Endothelial cell of umbilical vein (primary cell): ENCODE data around the gene CPLX1. TPM values are rescaled to one million over a fixed set of nuclear protein-coding genes. Genes with fewer than 3 reads are reported as not detected.

Experiments used
- BruUV-seq: library from RNA; stranded (reverse); fragments of 400-500 nt; replicated peaks from 2 replicates; lab custom pipeline; 2021; lab: Mats Ljungman, UMichigan
- CTCF ChIA-PET: fragments of 300-600, 350-600 bp; sonication (Branson Sonifier 250); formaldehyde crosslinking; loops from one replicate; lab custom pipeline; 2021; ENCODE audit warnings: antibody characterized with exemption, inconsistent platforms; lab: Charles Lee
- POLR2A ChIA-PET: fragments of 300-600, 350-600 bp; sonication (Branson Sonifier 250); formaldehyde crosslinking; loops from one replicate; lab custom pipeline; 2021; ENCODE audit warnings: antibody characterized with exemption, inconsistent platforms; lab: Charles Lee
- DNase-seq: peaks from one replicate; pipeline ENCODE4 v3.0.0-alpha.2; 2011; ENCODE audit warnings: low read depth, low spot score
- FAIRE-seq: peaks from 2 replicates; lab custom pipeline; 2011; peaks lifted over from hg19 to GRCh38; lab: Jason Lieb, UNC
- H2AFZ ChIP-seq: 2 replicates; pipeline ENCODE4 v1.6.0; 2012; ENCODE audit warnings: low read depth, low read length, control low read depth, inconsistent platforms
- H3K27ac ChIP-seq: 2 replicates; pipeline ENCODE4 v1.5.1; 2011; ENCODE audit warnings: low read depth, mild to moderate bottlenecking, control low read depth, low read length, moderate library complexity; ENCODE audit not compliant: insufficient read depth
- H3K27me3 ChIP-seq, 2 experiments: 2 replicates each; pipeline versions ENCODE4 v1.6.0 to v1.6.1; 2011; ENCODE audit warnings: low read length in 2 of 2, mixed read lengths in 1 of 2; ENCODE audit not compliant: control insufficient read depth in 2 of 2, insufficient read depth in 2 of 2
- H3K36me3 ChIP-seq, 2 experiments: 2 replicates in 1 of 2; 3 replicates in 1 of 2; pipeline ENCODE4 v1.5.1; 2011; ENCODE audit warnings: low read length in 2 of 2, mild to moderate bottlenecking in 1 of 2, moderate library complexity in 1 of 2; ENCODE audit not compliant: control insufficient read depth in 2 of 2, insufficient read depth in 2 of 2; ENCODE audit errors: extremely low read depth in 1 of 2
- H3K4me1 ChIP-seq: 3 replicates; pipeline ENCODE4 v1.5.1; 2011; ENCODE audit warnings: mild to moderate bottlenecking, low read length; ENCODE audit not compliant: control insufficient read depth, insufficient read depth; ENCODE audit errors: extremely low read depth
- H3K4me2 ChIP-seq: 2 replicates; pipeline ENCODE4 v1.6.1; 2011; ENCODE audit warnings: low read length, control low read depth, mixed read lengths; ENCODE audit not compliant: insufficient read depth
- H3K4me3 ChIP-seq, 3 experiments: fragments of 200-600 bp in 1 of 3; sonication (generic), shearing (Covaris generic) in 1 of 3; replicated peaks in 1 of 3; 2 replicates each; pipeline ENCODE4 v1.5.1; 2011 to 2016; ENCODE audit warnings: control low read depth in 3 of 3, low read length in 3 of 3, mild to moderate bottlenecking in 2 of 3, inconsistent platforms in 1 of 3, low read depth in 1 of 3, moderate library complexity in 1 of 3; ENCODE audit not compliant: insufficient read depth in 1 of 3
- H3K79me2 ChIP-seq: 2 replicates; pipeline ENCODE4 v1.6.0; 2012; ENCODE audit warnings: low read length, inconsistent platforms; ENCODE audit not compliant: control insufficient read depth, insufficient read depth
- H3K9ac ChIP-seq: replicated peaks from 2 replicates; pipeline ENCODE3; 2011; ENCODE audit warnings: low read length, control low read depth; ENCODE audit not compliant: insufficient read depth; ENCODE audit errors: extremely low read depth
- H3K9me1 ChIP-seq: replicated peaks from 3 replicates; pipeline ENCODE4 v1.6.0; 2011; ENCODE audit warnings: mild to moderate bottlenecking, low read length; ENCODE audit not compliant: control insufficient read depth, insufficient read depth; ENCODE audit errors: extremely low read depth
- H3K9me3 ChIP-seq: replicated peaks from 2 replicates; pipeline ENCODE4 v1.5.1; 2012; ENCODE audit warnings: low read length, inconsistent platforms; ENCODE audit not compliant: control insufficient read depth, insufficient read depth
- H4K20me1 ChIP-seq: replicated peaks from 2 replicates; pipeline ENCODE3; 2011; ENCODE audit warnings: mild to moderate bottlenecking, low read length; ENCODE audit not compliant: control insufficient read depth, insufficient read depth; ENCODE audit errors: extremely low read depth
- EZH2 ChIP-seq: IDR thresholded peaks from 2 replicates; pipeline ENCODE4 v1.6.1; 2012; ENCODE audit warnings: borderline replicate concordance, low read depth, mild to moderate bottlenecking, moderate library complexity, low read length, inconsistent platforms; ENCODE audit not compliant: severe bottlenecking
- FOS ChIP-seq: IDR thresholded peaks from 2 replicates; pipeline ENCODE4 v1.6.1; 2011; ENCODE audit warnings: mild to moderate bottlenecking, low read length, moderate library complexity, borderline replicate concordance; ENCODE audit not compliant: insufficient read depth
- GATA2 ChIP-seq: IDR thresholded peaks from 2 replicates; pipeline ENCODE4 v1.7.0; 2011; ENCODE audit warnings: low read depth, mild to moderate bottlenecking, moderate library complexity, mixed read lengths, low read length; ENCODE audit not compliant: insufficient read length, insufficient read depth
- JUN ChIP-seq: IDR thresholded peaks from 2 replicates; pipeline ENCODE4 v1.6.1; 2011; ENCODE audit warnings: borderline replicate concordance, low read depth; ENCODE audit not compliant: insufficient read length, insufficient read depth
- MYC ChIP-seq: IDR thresholded peaks from one replicate; pipeline ENCODE4 v1.6.1; 2011; ENCODE audit warnings: mild to moderate bottlenecking, low read depth, low read length
- POLR2A ChIP-seq: IDR thresholded peaks from 2 replicates; pipeline ENCODE4 v1.6.1; 2012; ENCODE audit warnings: low read depth, mild to moderate bottlenecking, control low read depth, low read length
- POLR2AphosphoS5 ChIP-seq: IDR thresholded peaks from 2 replicates; pipeline ENCODE4 v1.6.1; 2012; ENCODE audit warnings: low read depth, mild to moderate bottlenecking, control low read depth, low read length, moderate library complexity; ENCODE audit not compliant: insufficient read depth
- dilution Hi-C: fragments of 300-500 bp; cut with MboI; formaldehyde crosslinking; loops from one replicate; pipeline ENCODE4 v1.15.0; 2019; ENCODE audit warnings: low sequenced_read_pairs; ENCODE audit not compliant: extremely low pct_ligation_motif_present
- intact Hi-C: fragments of 100-400 bp; cut with micrococcal nuclease; formaldehyde crosslinking; loops from one replicate; pipeline ENCODE4 v1.10.0; 2022
- polyA plus RNA-seq, 4 experiments: library from polyadenylated mRNA; depleted of rRNA in 3 of 4; stranded (reverse) in 3 of 4; unstranded in 1 of 4; fragments of >200 nt; gene quantifications; 2 replicates each; pipeline versions ENCODE4 v1.2.1 to v1.2.3, GENCODE V29; 2011 to 2012; ENCODE audit warnings: missing spikeins in 1 of 4
- total RNA-seq: library from RNA; stranded (reverse); gene quantifications from 2 replicates; pipeline ENCODE4 v1.2.3, GENCODE V29; 2021
- TF ChIP-seq, protein P1 (sequence below), 2 donors: IDR thresholded peaks; 1 replicate in 1 of 2; 2 replicates in 1 of 2; pipeline ENCODE4 v1.5.1; 2011; ENCODE audit warnings: low read length in 2 of 2, mild to moderate bottlenecking in 2 of 2, moderate library complexity in 2 of 2, control low read depth in 1 of 2, inconsistent platforms in 1 of 2, low read depth in 1 of 2; ENCODE audit not compliant: insufficient read depth in 1 of 2; ENCODE audit errors: extremely low read depth in 1 of 2
- TF ChIP-seq, protein P2 (sequence below): IDR thresholded peaks from 2 replicates; pipeline ENCODE4 v1.6.1; 2011; ENCODE audit not compliant: insufficient read depth, insufficient read length

The CPLX1 gene
- total and polyA plus RNA-seq, 2 donors (not counting 3 experiments of a cell fraction or from before 2014, with no cell fraction given) = 1.0 to 1.8 TPM

DNA sequence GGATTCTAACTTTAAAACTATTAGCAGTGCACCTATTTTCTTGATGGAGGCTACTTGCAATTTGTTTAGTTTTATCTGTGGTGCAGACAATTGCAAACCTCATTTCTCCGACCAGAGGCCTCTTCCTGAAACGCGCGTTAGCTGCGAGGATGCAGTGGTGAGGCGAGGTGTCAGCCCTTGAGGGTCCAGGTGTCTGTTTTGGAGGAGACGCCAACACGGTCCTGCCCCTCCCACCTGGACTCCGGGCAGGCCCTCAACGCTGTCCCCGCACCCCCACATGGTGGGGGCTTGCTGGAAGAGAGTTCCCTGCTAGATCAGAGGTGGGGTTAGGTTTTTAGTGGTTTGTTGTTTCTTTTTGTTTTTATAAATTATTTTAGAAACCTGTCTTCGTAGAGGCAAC is 85.9 kb downstream of the CPLX1 start:
- no peak overlapping the region for H3K4me3 ChIP-seq
- peaks cover 9 to 33% of the 10 kb centered on the region in 2 experiments for H3K36me3 ChIP-seq
- H3K4me2 ChIP-seq = no peak overlapping the region
- no peaks in the 10 kb centered on the region for H3K9me3 ChIP-seq
- no peak overlapping the region for H3K27ac ChIP-seq
- ChIA-PET POLR2A (no interaction called here), CTCF (interaction anchor here (1.3 kb wide), 1 partner anchor 13 kb away, joined by 5 read pairs; no protein-coding TSS in a partner anchor)
- intact Hi-C loops = loop anchor here (5.0 kb wide), 1 partner anchor 247 kb away; the partner anchor contains the start of gene IDUA
- H3K4me1 ChIP-seq = no peaks in the 10 kb centered on the region
- H3K9me1 ChIP-seq = no peaks in the 10 kb centered on the region
- FAIRE-seq = no peak
- no peaks in the 10 kb centered on the region for H3K27me3 ChIP-seq
- no peak for DNase-seq
- H3K9ac ChIP-seq = no peak overlapping the region
- H4K20me1 ChIP-seq = peaks cover 3% of the 10 kb centered on the region
- no TSS peak for BruUV-seq
- no peak overlapping the region for H2AFZ ChIP-seq
- no peaks in the 10 kb centered on the region for H3K79me2 ChIP-seq
- TF ChIP-seq FOS = no peak
- TF ChIP-seq, protein P1, sequence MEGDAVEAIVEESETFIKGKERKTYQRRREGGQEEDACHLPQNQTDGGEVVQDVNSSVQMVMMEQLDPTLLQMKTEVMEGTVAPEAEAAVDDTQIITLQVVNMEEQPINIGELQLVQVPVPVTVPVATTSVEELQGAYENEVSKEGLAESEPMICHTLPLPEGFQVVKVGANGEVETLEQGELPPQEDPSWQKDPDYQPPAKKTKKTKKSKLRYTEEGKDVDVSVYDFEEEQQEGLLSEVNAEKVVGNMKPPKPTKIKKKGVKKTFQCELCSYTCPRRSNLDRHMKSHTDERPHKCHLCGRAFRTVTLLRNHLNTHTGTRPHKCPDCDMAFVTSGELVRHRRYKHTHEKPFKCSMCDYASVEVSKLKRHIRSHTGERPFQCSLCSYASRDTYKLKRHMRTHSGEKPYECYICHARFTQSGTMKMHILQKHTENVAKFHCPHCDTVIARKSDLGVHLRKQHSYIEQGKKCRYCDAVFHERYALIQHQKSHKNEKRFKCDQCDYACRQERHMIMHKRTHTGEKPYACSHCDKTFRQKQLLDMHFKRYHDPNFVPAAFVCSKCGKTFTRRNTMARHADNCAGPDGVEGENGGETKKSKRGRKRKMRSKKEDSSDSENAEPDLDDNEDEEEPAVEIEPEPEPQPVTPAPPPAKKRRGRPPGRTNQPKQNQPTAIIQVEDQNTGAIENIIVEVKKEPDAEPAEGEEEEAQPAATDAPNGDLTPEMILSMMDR (IDR thresholded peaks at IDR 0.05; ENCODE audit: extremely low read depth in 1 of 2, insufficient read depth in 1 of 2, low read depth in 1 of 2, low read length in 2 of 2) = no peak
- TF ChIP-seq EZH2 = no peak
- no peak for TF ChIP-seq POLR2AphosphoS5
- no peak for TF ChIP-seq MYC
- TF ChIP-seq POLR2A = no peak
- TF ChIP-seq GATA2 = no peak
- TF ChIP-seq, protein P2, sequence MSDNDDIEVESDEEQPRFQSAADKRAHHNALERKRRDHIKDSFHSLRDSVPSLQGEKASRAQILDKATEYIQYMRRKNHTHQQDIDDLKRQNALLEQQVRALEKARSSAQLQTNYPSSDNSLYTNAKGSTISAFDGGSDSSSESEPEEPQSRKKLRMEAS = no peak
- TF ChIP-seq JUN = no peak
- dilution Hi-C loops = no loop called here
